Pancreas (tissue), 10 donors: Measurements from ENCODE around the gene SRGAP3. TPM values are rescaled to one million over a fixed set of nuclear protein-coding genes. Genes with fewer than 3 reads are reported as not detected.

ENCODE experiments used
- ATAC-seq, 4 donors: fragments of 200-7000 bp; cut with Tn5 transposase; one replicate each; pipeline versions ENCODE4 v1.8.0 to v1.9.1; 2020; ENCODE audit warnings: mild to moderate bottlenecking in 4 of 4, moderate library complexity in 4 of 4
- DNase-seq, 6 donors: peaks; one replicate each; pipeline ENCODE4 v3.0.0-alpha.2; 2020
- FAIRE-seq: peaks from 2 replicates; lab custom pipeline; 2012; peaks lifted over from hg19 to GRCh38; lab: Jason Lieb, UNC
- H3K27ac ChIP-seq, 4 donors: fragments of 200-600 bp; sonication (generic); 1 replicate in 3 of 4; 2 replicates in 1 of 4; pipeline versions ENCODE4 v1.5.0 to v1.8.0; 2020
- H3K27me3 ChIP-seq, 4 donors: fragments of 200-600 bp; one replicate each; pipeline ENCODE4 v1.8.0; 2021
- H3K36me3 ChIP-seq, 3 donors: fragments of 200-600 bp; sonication (generic) in 1 of 3; one replicate each; pipeline versions ENCODE4 v1.5.0 to v1.8.0; 2020 to 2021
- H3K4me1 ChIP-seq, 3 donors: fragments of 200-600 bp; one replicate each; pipeline ENCODE4 v1.8.0; 2021
- H3K4me3 ChIP-seq, 4 donors: fragments of 200-600 bp; sonication (generic) in 2 of 4; one replicate each; pipeline versions ENCODE4 v1.5.0 to v1.8.0; 2020 to 2021
- H3K9me3 ChIP-seq, 4 donors: fragments of 200-600 bp; one replicate each; pipeline ENCODE4 v1.8.0; 2021
- WGBS, 2 donors: extraction: QIAGEN DNeasy Blood & Tissue Kit; methylation state at CpG; one replicate each; pipeline ENCODE4 v1.1.7; 2013; 5-methylcytosine and 5-hydroxymethylcytosine counted together
- intact Hi-C, 3 donors: fragments of 100-400 bp; cut with DNase I; formaldehyde crosslinking; loops; one replicate each; pipeline versions ENCODE4 v1.11.1 to v1.14.2; 2022
- polyA plus RNA-seq, 2 donors: library from polyadenylated mRNA; stranded (reverse); fragments of 200-250 nt; gene quantifications; one replicate each; pipeline ENCODE4 v1.2.3, GENCODE V29; 2013
- total RNA-seq, 6 donors: library from RNA; stranded (reverse); fragmentation: NEBNext Ultra II Directional in 4 of 6; extraction: Animal tissue kit (Norgen Biotek cat#: 25700) in 4 of 6; gene quantifications; one replicate each; pipeline versions ENCODE4 v1.2.1 to v1.2.4, GENCODE V29; 2021 to 2023
- TF ChIP-seq, protein P1 (sequence below), 4 donors: fragments of 200-600 bp; sonication (generic) in 3 of 4; IDR thresholded peaks; one replicate each; pipeline versions ENCODE4 v1.5.0 to v1.8.0; 2021; ENCODE audit warnings: antibody characterized with exemption in 4 of 4
- donor health status: healthy with polysubstance abuse.
- donor health status: DM: no; HTN: no; CAD: no; lungs with moderate emphysema.
- donor health status: DM: no; HTN: no; CAD: no.
- donor health status: control.
- donor health status: control.
- donor health status: Bipolar disorder and iron deficiency.
- donor health status: DM: yes; HTN: yes; CAD: no.
- donor health status: DM: no; HTN: no; CAD: no.
- donor health status: DM: no; HTN: no; CAD: no.
- donor health status: DM: yes; HTN: yes; CAD: no.

The SRGAP3 gene
- total and polyA plus RNA-seq, 8 donors: 1.9 to 6.5 (median 3.0) TPM

DNA sequence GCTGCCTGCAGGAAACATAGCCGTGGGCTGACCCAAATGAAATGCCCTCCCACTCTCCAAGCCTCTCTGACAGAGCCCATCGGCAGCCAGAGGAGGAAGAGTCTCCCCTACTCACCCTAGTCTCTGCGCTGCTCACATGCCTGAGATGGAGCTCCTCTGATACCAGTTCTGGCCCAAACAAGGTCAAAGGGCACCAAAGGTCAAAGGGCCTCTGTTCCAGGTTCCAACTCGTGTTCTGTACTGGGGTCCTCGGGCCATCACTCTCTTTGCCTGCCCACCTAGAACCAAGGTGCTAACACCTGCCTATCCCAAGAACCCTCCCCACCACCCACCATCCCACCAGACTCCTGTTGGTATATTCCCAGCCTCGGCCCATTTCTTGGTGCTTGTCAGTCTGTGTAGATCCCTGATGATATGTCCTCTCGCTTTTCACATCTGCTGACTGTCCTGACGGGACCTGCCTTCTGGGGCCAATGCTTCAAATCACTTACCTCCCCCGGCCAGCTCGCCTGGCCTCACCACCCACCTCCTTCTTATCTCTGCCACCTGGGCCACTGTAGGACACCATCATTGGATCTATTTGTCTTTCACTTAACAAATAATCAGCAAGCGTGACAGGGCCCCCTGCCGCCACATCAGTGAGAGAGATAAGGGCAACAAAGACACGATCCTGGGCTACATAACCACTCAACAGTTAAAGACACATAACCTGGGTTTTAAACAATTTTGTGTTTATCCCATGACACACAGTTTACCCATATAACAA lies 90.4 kb downstream of the SRGAP3 start:
- H3K4me3 ChIP-seq: no peak overlapping the region
- 74 to 75% methylated on average over 13 of the region's 13 CpGs for WGBS, 2 donors
- TF ChIP-seq, protein P1, sequence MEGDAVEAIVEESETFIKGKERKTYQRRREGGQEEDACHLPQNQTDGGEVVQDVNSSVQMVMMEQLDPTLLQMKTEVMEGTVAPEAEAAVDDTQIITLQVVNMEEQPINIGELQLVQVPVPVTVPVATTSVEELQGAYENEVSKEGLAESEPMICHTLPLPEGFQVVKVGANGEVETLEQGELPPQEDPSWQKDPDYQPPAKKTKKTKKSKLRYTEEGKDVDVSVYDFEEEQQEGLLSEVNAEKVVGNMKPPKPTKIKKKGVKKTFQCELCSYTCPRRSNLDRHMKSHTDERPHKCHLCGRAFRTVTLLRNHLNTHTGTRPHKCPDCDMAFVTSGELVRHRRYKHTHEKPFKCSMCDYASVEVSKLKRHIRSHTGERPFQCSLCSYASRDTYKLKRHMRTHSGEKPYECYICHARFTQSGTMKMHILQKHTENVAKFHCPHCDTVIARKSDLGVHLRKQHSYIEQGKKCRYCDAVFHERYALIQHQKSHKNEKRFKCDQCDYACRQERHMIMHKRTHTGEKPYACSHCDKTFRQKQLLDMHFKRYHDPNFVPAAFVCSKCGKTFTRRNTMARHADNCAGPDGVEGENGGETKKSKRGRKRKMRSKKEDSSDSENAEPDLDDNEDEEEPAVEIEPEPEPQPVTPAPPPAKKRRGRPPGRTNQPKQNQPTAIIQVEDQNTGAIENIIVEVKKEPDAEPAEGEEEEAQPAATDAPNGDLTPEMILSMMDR (IDR thresholded peaks at IDR 0.05): no peak
- ATAC-seq (no peak), DNase-seq (no peak), FAIRE-seq (no peak)
- no peaks in the 10 kb centered on the region for H3K36me3 ChIP-seq
- H3K4me1 ChIP-seq: no peaks in the 10 kb centered on the region
- H3K27me3 ChIP-seq: no peaks in the 10 kb centered on the region
- H3K9me3 ChIP-seq: no peaks in the 10 kb centered on the region
- no peak overlapping the region for H3K27ac ChIP-seq
- intact Hi-C loops: no loop called here

DNA sequence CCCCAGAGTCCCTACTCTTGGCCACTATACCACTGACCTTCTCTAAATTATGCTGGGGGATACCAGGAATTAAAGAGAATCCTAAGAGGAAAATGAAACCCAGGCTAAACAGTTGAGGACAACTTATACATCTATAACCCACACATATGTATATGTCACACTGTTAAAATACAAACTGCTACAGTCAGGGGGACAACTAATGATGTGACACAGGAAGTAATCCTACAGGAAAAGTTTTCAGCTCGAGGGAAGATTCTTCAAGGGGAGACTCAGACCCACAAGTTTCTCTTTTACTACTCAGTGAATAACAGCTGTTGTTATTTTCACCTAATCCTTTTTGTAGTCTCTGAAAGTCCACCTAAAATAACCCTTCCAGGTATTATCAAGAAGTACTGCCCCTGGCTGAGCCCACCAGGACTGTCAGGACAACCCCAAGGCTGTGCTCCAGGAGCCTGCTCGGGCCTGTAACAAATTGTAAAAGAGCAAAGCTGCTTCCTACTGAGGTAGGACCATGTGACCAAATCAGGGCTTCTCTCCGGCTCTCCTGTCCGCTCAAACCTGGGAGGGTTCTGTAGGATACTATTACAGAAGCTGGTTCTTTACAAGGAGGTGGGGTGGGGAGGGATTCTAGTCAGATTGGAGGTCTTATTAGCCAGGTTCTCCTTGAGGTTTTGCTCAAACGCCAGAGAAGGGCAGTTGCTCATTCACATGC lies 91.6 kb downstream of the SRGAP3 start:
- Histone ChIP-seq H3K4me1 (no peaks in the 10 kb centered on the region), H3K27me3 (no peaks in the 10 kb centered on the region), H3K27ac (no peak overlapping the region), H3K4me3 (no peak overlapping the region), H3K9me3 (no peaks in the 10 kb centered on the region), H3K36me3 (no peaks in the 10 kb centered on the region)
- TF ChIP-seq, protein P1 (IDR thresholded peaks at IDR 0.05): no peak
- no peak for FAIRE-seq
- WGBS, 2 donors: 85 to 89% methylated on average over 5 of the region's 5 CpGs
- no peak for ATAC-seq
- no peak for DNase-seq
- intact Hi-C loops: no loop called here

DNA sequence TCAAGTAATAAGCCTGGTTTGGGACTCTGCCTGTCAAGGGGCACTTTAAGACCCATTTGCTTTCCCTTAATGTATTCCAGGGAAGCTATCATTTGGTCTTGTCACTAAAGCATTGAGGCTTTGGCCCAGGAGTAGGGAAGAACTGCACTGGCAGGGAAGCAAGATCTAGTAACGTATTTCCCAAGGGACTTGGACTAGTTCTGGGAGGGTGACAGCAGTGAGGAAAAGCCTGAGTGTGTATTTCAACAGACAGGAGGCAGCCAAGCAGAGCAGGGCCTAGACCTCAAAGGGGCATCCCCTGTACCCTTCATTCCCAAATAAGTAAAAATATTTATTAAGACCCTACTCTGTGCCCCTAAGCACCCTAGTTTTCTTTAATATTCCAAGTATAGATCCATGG lies 92.8 kb downstream of the SRGAP3 start:
- no peak overlapping the region for H3K4me3 ChIP-seq
- H3K27ac ChIP-seq: no peak overlapping the region
- H3K9me3 ChIP-seq: peaks cover 0 to under 1% (median 0%) of the 10 kb centered on the region in 4 donors
- ATAC-seq (no peak), FAIRE-seq (no peak), DNase-seq (no peak)
- no peaks in the 10 kb centered on the region for H3K27me3 ChIP-seq
- 70 to 74% methylated on average over 1 of the region's 1 CpG for WGBS, 2 donors
- intact Hi-C loops: no loop called here
- H3K4me1 ChIP-seq: no peaks in the 10 kb centered on the region
- TF ChIP-seq, protein P1 (IDR thresholded peaks at IDR 0.05): no peak
- no peaks in the 10 kb centered on the region for H3K36me3 ChIP-seq

DNA sequence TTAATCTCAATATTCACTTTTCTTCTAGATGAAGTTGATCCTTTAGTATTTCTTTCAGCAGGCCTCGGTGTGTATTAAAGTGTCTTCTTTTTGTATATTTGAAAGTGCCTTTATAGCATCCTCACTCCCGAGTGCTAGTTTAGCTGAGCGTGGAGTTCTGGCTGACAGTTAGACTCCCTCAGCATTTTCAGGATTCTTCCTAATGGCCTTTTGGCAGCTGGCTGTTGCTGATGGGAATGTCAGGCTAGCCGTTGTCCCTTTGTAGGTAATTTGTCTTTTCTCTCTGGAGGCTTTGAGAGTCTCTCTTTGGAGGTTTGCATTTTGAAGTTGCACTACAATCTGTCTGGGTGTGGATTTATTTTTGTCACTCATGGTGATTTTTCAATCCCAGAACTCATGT lies 94.4 kb downstream of the SRGAP3 start:
- H3K4me1 ChIP-seq: no peaks in the 10 kb centered on the region
- FAIRE-seq: no peak
- no peak overlapping the region for H3K4me3 ChIP-seq
- TF ChIP-seq, protein P1 (IDR thresholded peaks at IDR 0.05): no peak
- peaks cover 0 to 10% (median 0%) of the 10 kb centered on the region in 4 donors for H3K9me3 ChIP-seq
- ATAC-seq: no peak
- DNase-seq: no peak
- no peaks in the 10 kb centered on the region for H3K27me3 ChIP-seq
- WGBS, 2 donors: 73 to 80% methylated on average over 4 of the region's 4 CpGs
- H3K27ac ChIP-seq: no peak overlapping the region
- H3K36me3 ChIP-seq: no peaks in the 10 kb centered on the region
- intact Hi-C loops: no loop called here
